NCI-H510A treated with DMSO at 0.1 percent for 48 hours (cell line): Measurements from ENCODE around the gene CFAP97.
"Not testable (repeated sequence)": the region's sequence is repeated elsewhere in the genome, so short reads cannot be mapped to it uniquely, and the experiment has no call there.

Experiments
- DNase-seq: peaks from one replicate; lab custom pipeline; 2025; lab: John Stamatoyannopoulos, UW

Gene CFAP97

GRCh38 chr4:185203486-185204237 is at the start of gene CFAP97:
Gene CFAP97, minus strand, starts transcription at chr4:185204000. Its CDS starts 12,804 bp downstream, at chr4:185191196.
- DNase-seq, result peak; percentile 29

GRCh38 chr4:185249105-185249504 is 45.3 kb upstream of the CFAP97 start:
- DNase-seq, result no peak

GRCh38 chr4:185248393-185249039 is 44.7 kb upstream of the CFAP97 start:
- DNase-seq, result no peak

DNA sequence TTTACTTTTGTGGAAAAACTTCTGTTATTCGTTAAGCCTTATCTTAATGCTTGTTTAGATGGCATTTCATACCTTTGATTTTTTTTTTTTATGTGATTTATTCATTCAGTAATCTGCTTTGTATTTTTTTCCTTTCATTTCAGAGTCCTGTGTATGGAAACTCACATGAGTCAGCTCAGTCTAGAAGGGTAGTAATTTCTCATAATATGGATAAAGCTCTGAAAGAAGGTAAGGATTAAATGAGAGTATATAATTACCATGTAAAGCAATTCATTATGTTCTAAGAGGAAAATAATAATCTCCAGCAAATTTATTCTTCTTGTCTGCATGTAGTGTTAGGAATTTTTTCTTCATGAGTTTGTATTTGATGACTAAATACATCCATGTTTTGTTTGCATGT is 43.4 kb upstream of the CFAP97 start:
- no peak for DNase-seq

- DNase-seq, result no peak
Measured at GRCh38 chr4:185246453-185246852, 42.7 kb upstream of the CFAP97 start.

DNA sequence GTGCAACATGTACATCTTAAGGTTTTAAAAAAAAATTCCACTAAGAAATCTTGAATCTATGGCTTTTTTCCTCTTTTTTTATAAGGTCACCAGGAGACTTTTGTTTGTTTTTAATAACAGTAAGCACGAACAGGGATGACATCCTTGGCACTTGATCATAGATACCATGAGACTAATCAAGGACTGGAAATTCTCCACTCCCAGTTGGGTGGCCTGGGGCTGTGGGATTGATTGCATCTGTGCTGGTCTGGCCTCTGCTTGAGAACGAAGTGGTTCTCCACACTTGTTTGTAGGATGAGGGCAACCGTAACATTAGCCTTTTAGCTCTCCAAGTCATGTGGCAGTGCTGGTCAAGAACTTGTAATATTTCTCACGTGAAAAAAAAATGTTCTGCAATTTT is 41.0 kb upstream of the CFAP97 start:
- no peak for DNase-seq

DNA sequence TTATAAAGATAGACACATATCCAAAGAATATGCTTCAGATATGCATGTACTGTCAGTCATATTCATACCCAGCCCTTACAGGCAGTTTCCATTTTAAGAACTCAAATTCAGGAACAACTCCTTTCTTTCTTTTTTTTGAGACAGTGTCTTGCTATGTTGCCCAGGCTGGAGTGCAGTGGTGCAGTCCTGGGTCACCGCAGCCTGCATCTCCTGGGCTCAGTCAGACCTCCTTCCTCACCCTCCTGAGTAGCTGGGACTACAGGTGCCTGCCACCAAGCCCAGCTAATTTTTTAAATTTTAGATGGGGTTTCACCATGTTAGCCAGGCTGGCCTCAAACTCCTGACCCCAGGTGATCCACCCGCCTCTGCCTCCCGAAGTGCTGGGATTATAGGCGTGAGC is 40.1 kb upstream of the CFAP97 start:
- DNase-seq, result no peak

DNA sequence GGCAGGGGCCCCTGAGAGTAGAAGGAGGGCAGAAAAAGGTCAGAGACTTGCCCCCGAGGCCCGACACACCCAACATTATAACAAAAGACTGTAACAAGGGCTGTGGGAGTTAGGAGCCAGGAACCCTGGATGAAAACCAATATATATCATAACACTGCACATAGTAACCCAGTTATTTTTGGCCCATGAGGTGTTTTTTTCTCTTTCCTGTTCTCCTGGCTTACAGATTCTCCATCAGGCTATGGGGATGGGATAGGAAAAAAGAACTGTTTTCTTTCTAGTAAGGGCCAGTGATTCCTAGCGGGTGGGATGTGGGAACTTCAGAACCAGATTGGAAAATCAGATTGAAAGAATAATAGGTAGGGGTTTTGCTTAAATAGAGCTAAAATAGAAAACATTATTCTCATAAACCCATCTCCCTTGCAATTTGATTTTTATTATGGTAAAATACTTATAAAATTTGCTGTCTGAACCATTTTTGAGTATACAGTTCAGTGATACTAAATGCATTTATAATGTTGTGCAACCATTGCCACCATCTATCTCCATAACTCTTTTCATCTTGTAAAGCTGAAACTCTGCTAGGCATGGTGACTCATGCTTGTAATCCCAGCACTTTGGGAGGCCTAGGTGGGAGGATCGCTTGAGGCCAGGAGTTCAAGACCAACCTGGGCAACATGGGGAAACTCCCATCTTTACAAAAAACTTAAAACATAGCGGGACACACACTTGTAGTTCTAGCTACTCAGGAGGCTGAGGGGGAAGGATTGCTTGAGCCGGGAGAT is 39.1 kb upstream of the CFAP97 start:
- DNase-seq, result no peak

- not testable (repeated sequence) for DNase-seq
Measured at GRCh38 chr4:185240486-185240885, 36.7 kb upstream of the CFAP97 start.

- DNase-seq, result no peak
Measured at GRCh38 chr4:185238750-185239149, 35.0 kb upstream of the CFAP97 start.

DNA sequence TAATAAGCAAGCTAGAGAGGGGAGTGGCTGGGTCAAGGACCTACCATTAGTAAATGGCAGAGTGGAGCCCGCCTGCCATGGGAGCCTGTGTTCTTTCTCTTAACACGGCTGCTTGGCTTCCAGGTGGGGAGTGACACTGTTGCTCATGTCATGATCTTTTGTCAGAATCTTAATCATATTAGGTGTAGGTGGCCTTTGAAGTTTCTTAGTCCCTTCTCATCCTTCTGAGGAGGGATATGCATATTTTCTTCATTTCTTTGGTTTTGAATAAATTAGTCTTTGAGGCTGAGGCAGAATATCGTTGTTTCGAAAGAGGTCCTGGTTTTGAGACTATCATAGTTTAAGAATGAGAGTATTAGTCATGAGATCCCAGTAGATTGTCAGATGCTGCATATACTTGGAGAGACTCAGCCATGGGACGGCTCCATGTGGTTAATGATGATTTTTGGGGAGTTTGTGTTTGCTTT is 34.4 kb upstream of the CFAP97 start:
- DNase-seq, result no peak

- DNase-seq, result no peak
Measured at GRCh38 chr4:185237175-185237574, 33.4 kb upstream of the CFAP97 start.

- DNase-seq, result no peak
Measured at GRCh38 chr4:185235843-185236503, 32.2 kb upstream of the CFAP97 start.

GRCh38 chr4:185235119-185235842 is 31.5 kb upstream of the CFAP97 start:
- DNase-seq, result no peak

DNA sequence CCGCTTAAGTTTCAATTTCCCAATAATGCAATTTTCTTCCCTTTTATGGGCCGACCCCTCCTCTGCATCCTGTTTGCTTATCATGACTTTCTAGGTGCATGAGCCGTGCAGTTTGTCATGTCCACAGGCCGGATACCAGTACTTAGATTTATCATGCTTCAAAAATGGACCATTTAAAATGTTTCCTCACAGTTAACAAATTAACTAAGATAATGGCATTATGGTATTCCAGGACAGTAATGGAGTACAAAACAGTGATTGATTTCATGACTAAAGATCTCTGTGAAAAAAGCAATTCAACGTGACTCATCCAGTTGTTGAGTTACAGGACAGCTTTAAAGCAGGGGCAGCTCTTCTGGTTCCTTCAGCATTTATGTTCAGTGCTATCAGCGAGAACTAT is 28.6 kb upstream of the CFAP97 start:
- no peak for DNase-seq

- no peak for DNase-seq
Measured at GRCh38 chr4:185229021-185229818, 25.4 kb upstream of the CFAP97 start.

DNA sequence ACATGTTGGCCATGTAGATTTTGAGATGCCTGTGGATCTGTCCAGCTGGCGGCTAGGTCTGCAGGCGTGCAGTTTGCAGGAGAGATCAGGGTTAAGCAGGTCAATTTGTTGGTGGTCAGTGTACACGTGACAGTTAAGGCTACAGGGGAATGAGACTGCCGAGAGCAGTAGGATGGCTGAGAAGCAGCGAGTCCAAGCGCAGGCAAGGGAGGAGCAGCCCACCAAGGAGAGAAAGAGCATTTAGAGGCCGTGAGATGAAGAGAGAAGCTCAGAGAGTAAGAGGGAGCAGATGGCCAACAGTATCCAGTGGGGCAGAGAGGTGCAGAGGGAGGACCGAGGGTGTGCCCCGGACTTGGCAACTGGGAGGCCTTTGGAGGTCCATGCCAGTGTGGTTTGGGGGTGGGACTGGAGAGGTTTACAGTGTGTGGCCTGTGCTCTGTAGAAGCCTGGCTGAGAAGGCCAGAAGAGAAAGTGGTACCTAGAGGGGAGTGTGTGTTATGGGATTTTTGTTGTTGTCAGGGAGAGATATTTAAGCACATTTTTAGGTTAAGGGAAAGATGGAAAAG is 24.0 kb upstream of the CFAP97 start:
- DNase-seq, result no peak

DNA sequence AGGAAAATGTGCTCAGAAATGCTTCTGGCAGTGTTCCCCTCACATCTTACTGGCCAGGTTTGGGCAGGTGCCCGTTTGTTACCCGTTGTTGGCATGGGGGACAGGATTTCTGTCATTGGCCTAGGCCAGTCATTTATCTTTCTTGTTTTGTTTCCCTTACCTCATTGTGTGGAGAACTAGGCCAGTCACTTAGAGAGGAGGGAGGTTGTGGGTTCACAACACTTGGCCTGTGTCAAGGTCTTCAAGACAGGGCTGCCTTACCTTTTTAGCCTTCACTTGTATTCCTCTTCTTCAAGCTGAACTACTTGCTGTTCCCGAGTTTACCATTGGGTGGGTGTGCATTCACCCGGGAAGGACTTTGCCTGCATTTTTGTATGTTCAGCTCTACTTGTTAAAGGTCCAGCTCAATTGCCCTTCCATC is 23.3 kb upstream of the CFAP97 start:
- no peak for DNase-seq

DNA sequence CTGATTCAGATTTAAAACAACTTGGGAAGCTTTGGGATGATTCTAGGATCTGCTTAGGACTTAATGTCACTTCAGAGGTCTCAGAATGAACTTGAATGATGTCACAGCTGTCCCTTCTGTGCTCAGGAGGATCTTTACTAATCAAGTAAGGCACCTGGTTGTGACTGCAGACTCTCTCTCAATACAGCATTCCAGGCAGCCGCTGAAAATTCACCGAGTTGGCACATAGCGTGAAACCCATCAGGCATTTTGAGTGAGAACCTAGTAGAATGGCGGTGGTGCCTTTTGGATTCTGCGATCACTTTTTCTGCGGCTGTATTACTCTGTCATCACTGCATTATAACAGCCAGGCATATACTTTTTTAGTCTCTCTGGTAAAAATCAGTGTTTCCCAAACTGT is 22.1 kb upstream of the CFAP97 start:
- DNase-seq, result no peak

DNA sequence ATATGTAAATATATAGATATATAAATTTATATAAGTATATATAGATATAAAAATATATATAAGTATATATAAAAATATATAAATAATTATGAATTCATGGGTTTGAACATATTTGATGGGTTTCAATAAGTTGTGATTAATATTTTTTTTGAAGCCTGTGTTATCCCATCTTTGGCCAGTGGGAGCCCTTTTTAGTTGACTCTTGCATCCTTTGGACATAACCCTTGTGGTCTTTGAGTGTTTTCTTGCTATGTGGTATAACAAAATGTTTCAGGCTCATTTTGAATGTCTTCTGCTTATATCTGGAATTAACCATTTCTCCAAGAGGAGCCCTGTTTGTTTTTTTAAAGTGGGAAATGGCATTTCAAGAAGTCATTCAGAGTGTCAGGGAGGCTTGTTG is 20.8 kb upstream of the CFAP97 start:
- no peak for DNase-seq
